ENCODE measurements around the gene B3GNT4.
"Not testable (repeated sequence)": the region's sequence is repeated elsewhere in the genome, so short reads cannot be mapped to it uniquely, and the experiment has no call there.

The B3GNT4 gene

GRCh38 chr12:122203301-122204166, at the start of gene B3GNT4:
Gene B3GNT4, plus strand, starts transcription at chr12:122203709. Its CDS starts 910 bp downstream, at chr12:122204619.
- DNase-seq (ENCODE audit: insufficient read length, low spot score) (peak; percentile 80), FAIRE-seq (peak; percentile 94)

GRCh38 chr12:122155705-122156104, 47.8 kb upstream of the B3GNT4 start:
- FAIRE-seq (no peak), DNase-seq (ENCODE audit: insufficient read length, low spot score) (no peak)

DNA sequence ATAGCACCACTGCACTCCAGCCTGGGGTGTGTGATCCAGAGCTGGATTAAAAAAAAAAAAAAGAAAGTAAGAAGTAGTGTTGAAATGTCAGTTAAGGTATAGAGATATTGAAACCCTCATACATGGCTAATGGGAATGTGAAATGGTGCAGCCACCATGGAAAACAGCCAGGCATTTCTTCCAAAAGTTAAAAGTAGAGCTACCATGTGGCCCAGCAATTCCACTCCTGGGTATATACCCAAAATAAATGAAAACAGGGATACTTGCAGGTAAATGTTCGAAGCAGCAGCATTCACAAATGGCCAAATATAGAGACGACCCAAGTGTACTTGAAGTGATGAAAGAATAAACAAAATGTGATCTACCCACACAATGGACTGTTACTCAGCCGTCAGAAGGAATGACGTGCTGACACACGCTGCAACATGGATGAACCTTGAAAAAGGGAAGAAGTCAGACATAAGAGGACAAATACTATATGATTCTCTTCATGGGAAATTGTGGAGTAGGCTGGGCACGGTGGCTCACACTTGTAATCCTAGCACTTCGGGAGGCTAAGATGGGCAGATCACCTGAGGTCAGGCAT, 44.7 kb upstream of the B3GNT4 start:
- FAIRE-seq = no peak
- no peak for DNase-seq (ENCODE audit: insufficient read length, low spot score)

DNA sequence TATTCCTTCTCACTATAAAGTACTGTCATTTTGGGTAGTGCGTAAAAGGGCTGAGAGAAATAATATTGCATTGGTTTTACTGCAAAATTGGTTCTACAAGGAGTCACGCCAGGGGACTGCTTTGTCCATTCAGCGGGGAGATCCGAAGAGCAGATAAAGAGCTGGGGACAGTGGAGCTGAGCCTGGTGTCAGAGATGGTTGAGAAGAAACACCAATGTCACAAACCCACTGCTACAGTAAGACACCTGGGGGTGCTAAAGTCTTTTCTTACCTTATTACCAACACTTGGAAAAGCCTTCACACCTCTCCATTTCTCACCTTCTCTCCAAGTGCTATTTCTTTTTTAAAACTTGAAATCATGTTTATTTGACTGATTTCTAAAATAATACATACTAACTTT, 43.6 kb upstream of the B3GNT4 start:
- FAIRE-seq (no peak), DNase-seq (ENCODE audit: insufficient read length, low spot score) (no peak)

DNA sequence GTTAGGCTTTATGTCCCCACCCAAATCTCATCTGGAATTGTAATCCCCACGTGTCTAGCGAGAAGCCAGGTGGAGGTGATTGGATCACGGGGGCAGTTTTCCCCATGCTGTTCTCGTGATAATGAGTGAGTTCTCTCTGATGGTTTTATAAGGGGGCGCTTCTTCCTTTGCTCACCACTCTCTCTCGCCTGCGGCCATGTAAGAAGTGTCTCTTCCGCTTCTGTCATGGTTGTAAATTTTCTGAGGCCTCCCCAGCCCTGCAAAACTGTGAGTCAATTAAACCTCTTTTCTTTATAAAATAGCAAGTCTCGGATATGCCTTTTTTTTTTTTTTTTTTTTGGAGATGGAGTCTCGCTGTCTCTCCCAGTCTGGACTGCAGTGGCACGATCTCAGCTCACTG, 42.7 kb upstream of the B3GNT4 start:
- FAIRE-seq = no peak
- no peak for DNase-seq (ENCODE audit: insufficient read length, low spot score)

DNA sequence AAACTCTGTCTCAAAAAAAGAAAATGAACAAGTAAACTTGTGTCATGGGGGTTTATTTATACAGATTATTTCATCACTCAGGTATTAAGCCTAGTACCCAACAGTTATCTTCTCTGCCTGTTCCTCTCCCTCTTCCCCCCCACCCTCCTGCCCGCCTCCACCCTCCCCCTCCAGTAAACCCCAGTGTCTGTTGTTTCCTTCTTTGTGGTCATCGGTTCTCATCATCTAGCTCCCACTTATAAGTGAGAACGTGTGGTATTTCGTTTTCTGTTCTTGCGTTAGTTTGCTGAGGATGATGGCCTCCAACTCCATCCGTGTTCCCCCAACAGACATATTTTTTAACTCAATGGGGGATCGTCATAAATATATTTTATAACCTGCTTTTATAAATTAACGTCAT, 41.8 kb upstream of the B3GNT4 start:
- no peak for FAIRE-seq
- no peak for DNase-seq (ENCODE audit: insufficient read length, low spot score)

- DNase-seq (ENCODE audit: insufficient read length, low spot score) = no peak
- no peak for FAIRE-seq
Observed at GRCh38 chr12:122162976-122163375, 40.5 kb upstream of the B3GNT4 start.

- FAIRE-seq (no peak), DNase-seq (ENCODE audit: insufficient read length, low spot score) (no peak)
Observed at GRCh38 chr12:122166422-122167349, 36.8 kb upstream of the B3GNT4 start.

- no peak for FAIRE-seq
Observed at GRCh38 chr12:122167356-122167925, 36.1 kb upstream of the B3GNT4 start.

GRCh38 chr12:122168492-122168891, 35.0 kb upstream of the B3GNT4 start:
- DNase-seq (ENCODE audit: insufficient read length, low spot score) (no peak), FAIRE-seq (no peak)

More at GRCh38 chr12:122167356-122167925, 36.1 kb upstream of the B3GNT4 start:
- no peak for DNase-seq (ENCODE audit: insufficient read length, low spot score)

DNA sequence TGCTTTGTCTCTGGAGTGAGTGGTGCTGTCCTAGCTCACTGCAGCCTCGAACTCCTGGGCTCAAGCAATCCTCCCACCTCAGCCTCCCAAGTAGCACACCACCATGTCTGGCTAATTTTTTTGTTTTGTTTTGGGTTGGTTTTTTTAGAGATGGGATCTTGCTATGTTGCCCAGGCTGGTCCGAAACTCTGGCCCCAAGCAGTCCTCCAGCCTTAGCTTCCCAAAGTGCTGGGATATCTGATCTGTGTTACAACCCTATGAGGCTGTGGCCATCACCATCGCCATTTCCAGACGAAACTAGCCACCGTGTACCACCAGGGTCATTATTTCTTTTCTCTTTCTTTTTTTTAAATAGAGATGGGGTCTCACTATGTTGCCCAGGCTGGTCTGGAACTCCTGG, 32.1 kb upstream of the B3GNT4 start:
- DNase-seq (ENCODE audit: insufficient read length, low spot score) (no peak), FAIRE-seq (no peak)

GRCh38 chr12:122172262-122172939, 31.1 kb upstream of the B3GNT4 start:
- DNase-seq (ENCODE audit: insufficient read length, low spot score) = no peak

GRCh38 chr12:122174155-122174845, 29.2 kb upstream of the B3GNT4 start, which contains the start of gene IL31:
Gene IL31, minus strand, starts transcription at chr12:122174221. Its CDS starts 49 bp downstream, at chr12:122174172.
- DNase-seq (ENCODE audit: insufficient read length, low spot score) (no peak), FAIRE-seq (no peak)

More at GRCh38 chr12:122172262-122172939, 31.1 kb upstream of the B3GNT4 start:
- FAIRE-seq = no peak

DNA sequence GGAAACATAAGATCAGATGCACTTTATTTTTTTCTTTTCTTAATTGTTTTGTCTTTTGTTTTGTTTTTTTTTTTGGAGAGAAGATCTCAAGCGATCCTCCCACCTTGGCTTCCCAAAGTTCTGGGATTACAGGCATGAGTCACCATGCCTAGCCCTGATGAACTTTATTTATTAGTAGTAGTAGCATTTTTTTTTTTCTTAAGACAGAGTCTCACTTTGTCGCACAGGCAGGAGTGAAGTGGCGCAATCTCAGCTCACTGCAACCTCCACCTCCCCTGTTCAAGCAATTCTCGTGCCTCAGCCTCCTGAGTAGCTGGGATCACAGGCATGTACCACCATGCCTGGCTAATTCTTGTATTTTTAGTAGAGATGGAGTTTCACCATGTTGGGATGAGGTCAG, 27.0 kb upstream of the B3GNT4 start:
- not testable (repeated sequence) for FAIRE-seq

GRCh38 chr12:122182887-122183587, 20.5 kb upstream of the B3GNT4 start, which contains the start of gene LRRC43:
Gene LRRC43, plus strand, starts transcription at chr12:122183123. Its CDS starts 22 bp downstream, at chr12:122183145.
- FAIRE-seq (no peak), DNase-seq (ENCODE audit: insufficient read length, low spot score) (no peak)

More for the DNA sequence above, 27.0 kb upstream of the B3GNT4 start:
- DNase-seq (ENCODE audit: insufficient read length, low spot score) = not testable (repeated sequence)

DNA sequence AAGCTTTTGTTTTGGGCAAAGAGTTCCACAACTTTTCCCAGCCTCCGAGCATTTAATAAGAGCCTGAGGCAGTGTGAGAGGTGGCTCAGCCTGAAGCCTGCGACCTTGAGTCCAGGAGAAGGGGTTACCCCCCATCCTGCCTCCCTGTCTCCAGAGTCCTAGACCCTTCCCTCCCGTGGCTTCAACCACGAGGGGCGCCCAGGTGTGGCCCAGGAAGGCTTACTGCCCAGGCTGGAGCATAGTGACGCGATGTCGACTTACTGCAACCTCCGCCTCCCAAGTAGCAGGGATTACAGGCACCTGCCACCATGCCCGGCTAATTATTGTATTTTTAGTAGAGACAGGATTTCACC, 19.9 kb upstream of the B3GNT4 start:
- FAIRE-seq = no peak
- no peak for DNase-seq (ENCODE audit: insufficient read length, low spot score)

DNA sequence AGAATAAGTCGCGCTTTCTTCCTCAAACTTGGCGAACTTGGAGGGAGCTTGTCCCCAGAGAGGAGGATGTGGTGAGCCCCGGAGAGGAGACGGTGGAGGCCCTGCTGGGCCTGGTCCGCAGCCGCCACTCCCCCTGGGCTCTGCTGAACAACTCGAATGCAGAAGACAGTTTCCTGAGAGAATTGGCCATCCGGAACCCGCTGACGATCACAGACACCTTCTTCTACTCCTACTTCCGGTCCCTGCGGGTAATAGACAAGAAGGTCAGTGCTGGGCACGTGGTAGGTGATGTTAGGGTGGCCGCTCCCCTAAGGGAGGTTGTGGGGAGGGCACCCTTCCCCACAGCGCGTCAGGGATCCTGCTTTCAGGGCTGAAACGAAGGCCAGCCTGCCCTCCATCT, 19.0 kb upstream of the B3GNT4 start:
- DNase-seq (ENCODE audit: insufficient read length, low spot score) (no peak), FAIRE-seq (no peak)

- DNase-seq (ENCODE audit: insufficient read length, low spot score) = no peak
- FAIRE-seq = no peak
Observed at GRCh38 chr12:122185079-122185478, 18.4 kb upstream of the B3GNT4 start.

Data from HTR-8/SVneo (cell line).